ENCODE results near the gene OVAAL.

Gene OVAAL

GRCh38 chr1:180606155-180606554, 47.4 kb downstream of the OVAAL start:
- DNase-seq (ENCODE audit: low read depth in 2 of 2): no peak

- DNase-seq (ENCODE audit: low read depth in 2 of 2): no peak
These were observed 51.1 kb downstream of the OVAAL start for GRCh38 chr1:180609643-180610555.

GRCh38 chr1:180610556-180611015, 51.8 kb downstream of the OVAAL start:
- DNase-seq (ENCODE audit: low read depth in 2 of 2): no peak

GRCh38 chr1:180611016-180611930, 52.5 kb downstream of the OVAAL start:
- DNase-seq (ENCODE audit: low read depth in 2 of 2): no peak

GRCh38 chr1:180612632-180613031, 53.9 kb downstream of the OVAAL start:
- DNase-seq (ENCODE audit: low read depth in 2 of 2): no peak

- DNase-seq (ENCODE audit: low read depth in 2 of 2): no peak
These were observed 56.0 kb downstream of the OVAAL start for GRCh38 chr1:180614730-180615129.

- no peak for DNase-seq (ENCODE audit: low read depth in 2 of 2)
These were observed 56.9 kb downstream of the OVAAL start for GRCh38 chr1:180615493-180616290.

All from stimulated activated CD4-positive, alpha-beta T cell treated with anti-CD3 and anti-CD28 coated beads, Interleukin-1b, Interleukin-23, amount 100 ng/mL, for 1 hour (primary cell).